Esophagus muscularis mucosa (tissue), 3 donors: ENCODE measurements around the gene PSMD13.

Source experiments
- EP300 ChIP-seq: sonication (generic); formaldehyde crosslinking; IDR thresholded peaks from one replicate; pipeline ENCODE4 v1.6.1; 2017; ENCODE audit warnings: antibody characterized with exemption
- TF ChIP-seq, protein P1 (sequence below), 3 experiments: fragments of 200-600 bp in 2 of 3; fragments of 450-650 bp in 1 of 3; sonication (generic) in 2 of 3; IDR thresholded peaks; one replicate each; pipeline ENCODE4 v1.5.1; 2017 to 2019; ENCODE audit warnings: antibody characterized with exemption in 3 of 3, mild to moderate bottlenecking in 2 of 3, moderate library complexity in 1 of 3

DNA sequence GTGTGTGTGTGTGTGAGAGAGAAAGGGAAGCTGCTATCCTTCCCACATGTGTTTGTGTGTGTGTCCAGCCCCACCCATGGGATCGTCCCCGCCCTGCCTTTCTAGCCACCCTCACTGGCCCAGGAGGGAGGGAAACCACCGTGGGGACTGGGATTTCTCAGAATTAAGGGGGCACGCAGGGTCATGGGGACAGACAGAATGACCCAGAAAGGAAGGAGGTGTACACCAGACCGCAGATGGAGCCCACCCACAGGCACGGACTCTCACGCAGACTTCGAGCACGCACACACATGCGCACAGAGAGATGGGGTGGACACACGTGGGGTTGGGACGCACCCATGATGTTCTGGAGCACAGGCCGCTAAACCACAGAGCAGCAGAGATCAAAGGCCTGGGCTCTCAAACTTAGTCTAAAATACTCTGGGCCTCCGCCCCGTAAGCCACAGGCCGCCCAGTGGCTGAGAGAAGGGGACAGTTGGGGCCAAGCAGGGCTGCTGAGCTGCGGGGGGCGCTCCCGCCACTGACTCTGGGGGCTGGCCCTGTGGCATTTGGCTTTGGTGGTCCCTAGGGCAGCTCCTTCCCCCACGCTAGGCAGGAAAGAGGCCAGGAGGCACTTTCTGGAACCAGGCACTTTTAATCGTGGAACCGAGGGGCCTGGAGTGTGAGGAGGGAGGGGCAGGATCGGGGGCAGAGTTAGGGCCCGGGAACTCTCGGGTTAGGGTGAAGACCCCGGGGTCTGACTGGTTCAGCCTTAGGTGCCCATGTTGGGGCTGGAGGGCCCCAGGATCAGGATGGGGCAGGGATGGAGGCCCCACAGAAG is 61.0 kb downstream of the PSMD13 start:
- TF ChIP-seq, protein P1, sequence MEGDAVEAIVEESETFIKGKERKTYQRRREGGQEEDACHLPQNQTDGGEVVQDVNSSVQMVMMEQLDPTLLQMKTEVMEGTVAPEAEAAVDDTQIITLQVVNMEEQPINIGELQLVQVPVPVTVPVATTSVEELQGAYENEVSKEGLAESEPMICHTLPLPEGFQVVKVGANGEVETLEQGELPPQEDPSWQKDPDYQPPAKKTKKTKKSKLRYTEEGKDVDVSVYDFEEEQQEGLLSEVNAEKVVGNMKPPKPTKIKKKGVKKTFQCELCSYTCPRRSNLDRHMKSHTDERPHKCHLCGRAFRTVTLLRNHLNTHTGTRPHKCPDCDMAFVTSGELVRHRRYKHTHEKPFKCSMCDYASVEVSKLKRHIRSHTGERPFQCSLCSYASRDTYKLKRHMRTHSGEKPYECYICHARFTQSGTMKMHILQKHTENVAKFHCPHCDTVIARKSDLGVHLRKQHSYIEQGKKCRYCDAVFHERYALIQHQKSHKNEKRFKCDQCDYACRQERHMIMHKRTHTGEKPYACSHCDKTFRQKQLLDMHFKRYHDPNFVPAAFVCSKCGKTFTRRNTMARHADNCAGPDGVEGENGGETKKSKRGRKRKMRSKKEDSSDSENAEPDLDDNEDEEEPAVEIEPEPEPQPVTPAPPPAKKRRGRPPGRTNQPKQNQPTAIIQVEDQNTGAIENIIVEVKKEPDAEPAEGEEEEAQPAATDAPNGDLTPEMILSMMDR (IDR thresholded peaks at IDR 0.05): no peak
- TF ChIP-seq EP300: no peak
